ENCODE data around the gene LPP.

Gene LPP

DNA sequence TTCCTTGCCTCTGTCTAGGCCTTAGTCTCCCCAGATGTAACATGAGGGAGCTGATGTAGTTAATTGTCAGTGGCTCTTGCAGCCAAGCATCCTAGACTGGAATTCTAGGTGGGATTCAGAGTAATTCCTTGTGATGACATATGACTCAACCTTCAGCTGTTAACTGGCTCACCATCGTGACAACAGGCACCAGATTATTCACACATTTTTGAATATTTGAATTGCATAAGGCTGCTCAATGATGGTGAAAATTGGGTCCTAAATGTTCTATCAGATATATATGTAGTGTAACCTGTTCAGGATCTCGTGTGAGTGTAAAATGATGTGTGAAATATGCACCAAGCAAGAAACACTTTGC is 405.1 kb downstream of the LPP start:
- Histone ChIP-seq H3K36me3 (ENCODE audit: low read length) (no peaks in the 10 kb centered on the region), H3K4me3 (ENCODE audit: insufficient read depth, low read length, poor library complexity, severe bottlenecking) (no peak overlapping the region), H3K27me3 (ENCODE audit: low read length) (no peaks in the 10 kb centered on the region), H3K4me2 (ENCODE audit: low read depth, low read length, poor library complexity, severe bottlenecking) (no peak overlapping the region), H3K79me2 (ENCODE audit: insufficient read depth, low read length) (no peaks in the 10 kb centered on the region), H3K9me3 (ENCODE audit: insufficient read depth, low read length) (no peaks in the 10 kb centered on the region), H3K9me2 (replicated peaks; ENCODE audit: insufficient read depth, low read length) (no peaks in the 10 kb centered on the region), H3F3A (ENCODE audit: insufficient read depth) (no peaks in the 10 kb centered on the region), H4K20me1 (ENCODE audit: low read depth, low read length) (no peaks in the 10 kb centered on the region), H3K27ac (ENCODE audit: low read depth, low read length) (no peak overlapping the region), H3K9ac (ENCODE audit: low read length) (no peak overlapping the region), H2AFZ (ENCODE audit: low read depth, low read length, severe bottlenecking) (no peak overlapping the region)
- TF ChIP-seq, protein P1, sequence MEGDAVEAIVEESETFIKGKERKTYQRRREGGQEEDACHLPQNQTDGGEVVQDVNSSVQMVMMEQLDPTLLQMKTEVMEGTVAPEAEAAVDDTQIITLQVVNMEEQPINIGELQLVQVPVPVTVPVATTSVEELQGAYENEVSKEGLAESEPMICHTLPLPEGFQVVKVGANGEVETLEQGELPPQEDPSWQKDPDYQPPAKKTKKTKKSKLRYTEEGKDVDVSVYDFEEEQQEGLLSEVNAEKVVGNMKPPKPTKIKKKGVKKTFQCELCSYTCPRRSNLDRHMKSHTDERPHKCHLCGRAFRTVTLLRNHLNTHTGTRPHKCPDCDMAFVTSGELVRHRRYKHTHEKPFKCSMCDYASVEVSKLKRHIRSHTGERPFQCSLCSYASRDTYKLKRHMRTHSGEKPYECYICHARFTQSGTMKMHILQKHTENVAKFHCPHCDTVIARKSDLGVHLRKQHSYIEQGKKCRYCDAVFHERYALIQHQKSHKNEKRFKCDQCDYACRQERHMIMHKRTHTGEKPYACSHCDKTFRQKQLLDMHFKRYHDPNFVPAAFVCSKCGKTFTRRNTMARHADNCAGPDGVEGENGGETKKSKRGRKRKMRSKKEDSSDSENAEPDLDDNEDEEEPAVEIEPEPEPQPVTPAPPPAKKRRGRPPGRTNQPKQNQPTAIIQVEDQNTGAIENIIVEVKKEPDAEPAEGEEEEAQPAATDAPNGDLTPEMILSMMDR (IDR thresholded peaks at IDR 0.05; ENCODE audit: insufficient read depth, low read length, poor library complexity, severe bottlenecking), result no peak
- no peak for TF ChIP-seq EZH2phosphoT487 (conservative IDR thresholded peaks at IDR 0.05; ENCODE audit: low read length)

DNA sequence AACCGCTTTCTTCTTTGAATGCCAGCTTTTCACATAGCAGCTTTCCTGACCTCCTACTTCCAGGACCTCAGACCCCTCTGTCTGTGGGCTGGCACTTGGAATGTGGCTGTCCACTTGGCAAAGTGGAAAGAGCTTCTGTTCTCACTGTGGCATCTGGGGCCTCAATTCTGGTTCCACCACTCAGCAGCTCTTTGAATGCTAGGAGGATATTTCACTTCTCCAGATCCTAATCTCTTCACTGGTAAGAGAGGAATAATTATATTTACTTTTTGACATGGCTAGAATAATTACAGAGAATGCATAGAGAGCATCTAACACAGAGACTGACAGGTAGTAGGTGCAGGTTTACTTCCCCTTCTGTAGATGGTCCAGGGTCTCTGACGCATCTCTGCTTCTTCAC is 405.9 kb downstream of the LPP start:
- no peaks in the 10 kb centered on the region for H3K36me3 ChIP-seq (ENCODE audit: low read length)
- no peak overlapping the region for H2AFZ ChIP-seq (ENCODE audit: low read depth, low read length, severe bottlenecking)
- no peak overlapping the region for H3K4me2 ChIP-seq (ENCODE audit: low read depth, low read length, poor library complexity, severe bottlenecking)
- H3F3A ChIP-seq (ENCODE audit: insufficient read depth), result no peaks in the 10 kb centered on the region
- H3K27ac ChIP-seq (ENCODE audit: low read depth, low read length), result no peak overlapping the region
- no peaks in the 10 kb centered on the region for H3K79me2 ChIP-seq (ENCODE audit: insufficient read depth, low read length)
- no peaks in the 10 kb centered on the region for H3K9me2 ChIP-seq (replicated peaks; ENCODE audit: insufficient read depth, low read length)
- no peak for TF ChIP-seq EZH2phosphoT487 (conservative IDR thresholded peaks at IDR 0.05; ENCODE audit: low read length)
- TF ChIP-seq, protein P1 (IDR thresholded peaks at IDR 0.05; ENCODE audit: insufficient read depth, low read length, poor library complexity, severe bottlenecking), result no peak
- H3K9me3 ChIP-seq (ENCODE audit: insufficient read depth, low read length), result no peaks in the 10 kb centered on the region
- no peak overlapping the region for H3K9ac ChIP-seq (ENCODE audit: low read length)
- no peak overlapping the region for H3K4me3 ChIP-seq (ENCODE audit: insufficient read depth, low read length, poor library complexity, severe bottlenecking)
- H4K20me1 ChIP-seq (ENCODE audit: low read depth, low read length), result no peaks in the 10 kb centered on the region
- no peaks in the 10 kb centered on the region for H3K27me3 ChIP-seq (ENCODE audit: low read length)

DNA sequence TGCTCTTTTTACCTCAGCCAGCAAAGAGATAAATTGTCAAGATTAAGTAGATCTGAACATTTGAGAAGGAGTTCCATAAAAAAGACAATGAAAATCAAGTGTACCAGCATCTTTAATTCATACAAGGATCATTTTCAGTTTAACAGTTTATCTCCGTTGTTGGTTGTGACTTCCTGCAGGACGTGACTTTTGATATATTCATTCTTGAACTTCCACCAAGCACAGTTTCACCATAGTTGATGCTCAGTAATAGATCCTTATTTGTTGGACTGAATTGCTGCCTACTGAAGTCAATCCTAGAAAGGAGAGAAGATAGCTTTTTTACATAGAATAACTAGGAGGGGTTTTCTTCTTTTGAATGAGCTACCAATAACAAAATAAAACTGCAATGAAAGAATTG is 408.2 kb downstream of the LPP start:
- no peaks in the 10 kb centered on the region for H3K79me2 ChIP-seq (ENCODE audit: insufficient read depth, low read length)
- H2AFZ ChIP-seq (ENCODE audit: low read depth, low read length, severe bottlenecking), result no peak overlapping the region
- no peak overlapping the region for H3K9ac ChIP-seq (ENCODE audit: low read length)
- H3K36me3 ChIP-seq (ENCODE audit: low read length), result no peaks in the 10 kb centered on the region
- no peak overlapping the region for H3K4me2 ChIP-seq (ENCODE audit: low read depth, low read length, poor library complexity, severe bottlenecking)
- H3K4me3 ChIP-seq (ENCODE audit: insufficient read depth, low read length, poor library complexity, severe bottlenecking), result no peak overlapping the region
- TF ChIP-seq, protein P1 (IDR thresholded peaks at IDR 0.05; ENCODE audit: insufficient read depth, low read length, poor library complexity, severe bottlenecking), result no peak
- TF ChIP-seq EZH2phosphoT487 (conservative IDR thresholded peaks at IDR 0.05; ENCODE audit: low read length), result no peak
- no peaks in the 10 kb centered on the region for H4K20me1 ChIP-seq (ENCODE audit: low read depth, low read length)
- H3K27me3 ChIP-seq (ENCODE audit: low read length), result no peaks in the 10 kb centered on the region
- H3K9me3 ChIP-seq (ENCODE audit: insufficient read depth, low read length), result no peaks in the 10 kb centered on the region
- H3K9me2 ChIP-seq (replicated peaks; ENCODE audit: insufficient read depth, low read length), result no peaks in the 10 kb centered on the region
- no peak overlapping the region for H3K27ac ChIP-seq (ENCODE audit: low read depth, low read length)
- no peaks in the 10 kb centered on the region for H3F3A ChIP-seq (ENCODE audit: insufficient read depth)

Data from SU-DHL-6 (cell line).